ENCODE data around the gene MLLT1. TPM values are rescaled to one million over a fixed set of nuclear protein-coding genes. Genes with fewer than 3 reads are reported as not detected.

MLLT1 gene
- total RNA-seq, 4 donors from 2014 or later, result 21.5 to 46.9 (median 33.4) TPM

GRCh38 chr19:6271251-6271650 is 8.5 kb downstream of the MLLT1 start:
- H3K27me3 ChIP-seq, result no peaks in the 10 kb centered on the region
- H3K36me3 ChIP-seq, result peaks cover 17 to 45% (median 32%) of the 10 kb centered on the region in 4 donors
- intact Hi-C loops (cut with DNase I), result loop anchor here (10.0 kb wide), 1 partner anchor 226 kb away; no protein-coding TSS in a partner anchor
- 38% methylated on average over 7 of the region's 9 CpGs for WGBS
- H3K9me3 ChIP-seq, result no peaks in the 10 kb centered on the region
- no peak for DNase-seq (ENCODE audit: extremely low spot score)
- TF ChIP-seq CTCF (IDR thresholded peaks at IDR 0.05) (no peak), POLR2AphosphoS5 (IDR thresholded peaks at IDR 0.05) (no peak), EP300 (IDR thresholded peaks at IDR 0.05) (no peak), POLR2A (IDR thresholded peaks at IDR 0.05; ENCODE audit: low read depth) (no peak)
- peaks cover 65 to 90% (median 84%) of the 10 kb centered on the region in 4 donors for H3K4me1 ChIP-seq
- peak overlapping the region; percentile 39 to 52 (median 44) for H3K4me3 ChIP-seq
- H3K27ac ChIP-seq (replicated peaks in 1 of 4), result peak overlapping the region; percentile 85 to 93 (median 89)

GRCh38 chr19:6270822-6271221 is 9.0 kb downstream of the MLLT1 start:
- Histone ChIP-seq H3K4me1 (peaks cover 61 to 86% (median 80%) of the 10 kb centered on the region in 4 donors), H3K4me3 (peak overlapping the region in 3 of 4 donors; percentile 39 to 52 (median 41)), H3K27me3 (no peaks in the 10 kb centered on the region), H3K9me3 (no peaks in the 10 kb centered on the region), H3K27ac (replicated peaks in 1 of 4) (peak overlapping the region; percentile 85 to 93 (median 89)), H3K36me3 (peaks cover 17 to 45% (median 32%) of the 10 kb centered on the region in 4 donors)
- no peak for DNase-seq (ENCODE audit: extremely low spot score)
- intact Hi-C loops (cut with DNase I), result loop anchor here (10.0 kb wide), 1 partner anchor 226 kb away; no protein-coding TSS in a partner anchor
- WGBS, result 91% methylated on average over 17 of the region's 17 CpGs
- TF ChIP-seq EP300 (IDR thresholded peaks at IDR 0.05) (no peak), CTCF (IDR thresholded peaks at IDR 0.05) (no peak), POLR2A (IDR thresholded peaks at IDR 0.05; ENCODE audit: low read depth) (no peak), POLR2AphosphoS5 (IDR thresholded peaks at IDR 0.05) (no peak)

GRCh38 chr19:6270076-6270745 is 9.6 kb downstream of the MLLT1 start:
- TF ChIP-seq CTCF (IDR thresholded peaks at IDR 0.05) (no peak), EP300 (IDR thresholded peaks at IDR 0.05) (no peak), POLR2AphosphoS5 (IDR thresholded peaks at IDR 0.05) (no peak), POLR2A (IDR thresholded peaks at IDR 0.05; ENCODE audit: low read depth) (no peak)
- intact Hi-C loops (cut with DNase I), result loop anchor here (10.0 kb wide), 1 partner anchor 225 kb away; no protein-coding TSS in a partner anchor
- H3K36me3 ChIP-seq, result peaks cover 17 to 52% (median 35%) of the 10 kb centered on the region in 4 donors
- peak overlapping the region in 3 of 4 donors; percentile 85 to 93 (median 87) for H3K27ac ChIP-seq (replicated peaks in 1 of 4)
- no peak for DNase-seq (ENCODE audit: extremely low spot score)
- no peaks in the 10 kb centered on the region for H3K27me3 ChIP-seq
- no peak overlapping the region for H3K4me3 ChIP-seq
- H3K4me1 ChIP-seq, result peaks cover 55 to 86% (median 74%) of the 10 kb centered on the region in 4 donors
- H3K9me3 ChIP-seq, result no peaks in the 10 kb centered on the region
- WGBS, result 85% methylated on average over 20 of the region's 31 CpGs

- H3K27me3 ChIP-seq, result no peaks in the 10 kb centered on the region
- no peak overlapping the region for H3K4me3 ChIP-seq
- peaks cover 17 to 53% (median 35%) of the 10 kb centered on the region in 4 donors for H3K36me3 ChIP-seq
- no peaks in the 10 kb centered on the region for H3K9me3 ChIP-seq
- intact Hi-C loops (cut with DNase I), result no loop called here
- peak overlapping the region in 1 of 4 donors; percentile 87 for H3K27ac ChIP-seq (replicated peaks in 1 of 4)
- peaks cover 45 to 83% (median 68%) of the 10 kb centered on the region in 4 donors for H3K4me1 ChIP-seq
- 86% methylated on average over 32 of the region's 33 CpGs for WGBS
- TF ChIP-seq CTCF (IDR thresholded peaks at IDR 0.05) (no peak), POLR2AphosphoS5 (IDR thresholded peaks at IDR 0.05) (no peak), EP300 (IDR thresholded peaks at IDR 0.05) (no peak), POLR2A (IDR thresholded peaks at IDR 0.05; ENCODE audit: low read depth) (no peak)
- no peak for DNase-seq (ENCODE audit: extremely low spot score)
Measured at GRCh38 chr19:6269101-6269886, 10.5 kb downstream of the MLLT1 start.
